NCI-H82 treated with DMSO at 0.1 percent for 48 hours (cell line): ENCODE data around the gene NAV2.

ENCODE experiments used
- DNase-seq: peaks from one replicate; lab custom pipeline; 2025; ENCODE audit not compliant: unreplicated experiment; lab: John Stamatoyannopoulos, UW

The NAV2 gene

GRCh38 chr11:19774329-19774728 is 61.7 kb downstream of the NAV2 start:
- DNase-seq, result no peak

DNA sequence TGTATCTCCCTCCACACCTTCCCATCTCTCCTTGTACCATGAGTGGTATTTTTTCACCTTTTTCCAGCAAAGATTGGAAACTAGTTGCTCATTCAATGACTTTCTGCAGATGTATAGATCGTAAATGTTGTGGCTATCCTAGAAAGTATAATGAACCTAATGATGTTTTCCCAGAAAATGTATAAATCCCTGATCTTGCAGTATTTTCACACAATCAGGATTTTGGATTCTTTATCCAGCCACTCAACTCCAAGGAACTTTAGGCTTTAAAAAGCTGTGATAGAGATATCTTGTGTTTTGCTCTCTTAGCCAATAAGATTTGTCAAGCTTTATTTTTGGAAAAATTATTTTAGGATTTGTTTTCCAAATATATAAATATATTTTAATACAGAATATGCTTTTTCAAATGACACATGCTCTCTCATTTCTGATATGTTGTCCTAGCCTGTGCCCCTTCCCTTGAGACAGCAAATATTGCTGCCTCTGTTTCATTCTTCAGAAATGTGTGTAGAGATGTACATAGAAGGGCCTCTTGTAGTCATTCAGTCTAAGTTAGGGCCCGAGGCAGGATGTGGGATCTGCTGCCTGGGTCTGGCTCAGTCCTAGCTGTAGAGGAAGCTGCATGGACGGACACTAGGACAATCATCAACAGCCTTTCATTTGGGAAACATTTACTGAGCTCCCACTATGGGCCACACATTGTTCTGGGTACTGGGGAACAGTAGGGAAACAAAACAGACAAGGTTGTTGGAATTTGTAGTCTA is 62.4 kb downstream of the NAV2 start:
- no peak for DNase-seq

GRCh38 chr11:19775622-19776021 is 63.0 kb downstream of the NAV2 start:
- DNase-seq, result no peak

DNA sequence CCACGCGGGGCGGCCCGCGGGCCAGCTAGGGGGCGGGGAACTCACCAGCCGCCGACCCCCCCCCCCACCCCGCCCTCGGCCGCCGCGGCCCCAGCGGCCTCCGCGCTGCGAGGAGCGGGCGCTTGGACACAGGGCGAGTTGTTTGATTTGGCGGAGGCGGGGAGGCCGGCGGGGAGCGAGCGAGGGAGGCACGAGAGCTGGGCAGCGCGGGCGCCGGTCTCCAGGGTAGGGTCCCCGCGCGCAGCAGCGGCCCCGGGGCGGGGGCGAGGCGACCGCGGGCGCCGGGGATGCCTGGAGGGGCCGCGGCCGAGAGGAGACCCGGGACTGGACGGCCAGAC is 64.4 kb downstream of the NAV2 start:
- no peak for DNase-seq

DNA sequence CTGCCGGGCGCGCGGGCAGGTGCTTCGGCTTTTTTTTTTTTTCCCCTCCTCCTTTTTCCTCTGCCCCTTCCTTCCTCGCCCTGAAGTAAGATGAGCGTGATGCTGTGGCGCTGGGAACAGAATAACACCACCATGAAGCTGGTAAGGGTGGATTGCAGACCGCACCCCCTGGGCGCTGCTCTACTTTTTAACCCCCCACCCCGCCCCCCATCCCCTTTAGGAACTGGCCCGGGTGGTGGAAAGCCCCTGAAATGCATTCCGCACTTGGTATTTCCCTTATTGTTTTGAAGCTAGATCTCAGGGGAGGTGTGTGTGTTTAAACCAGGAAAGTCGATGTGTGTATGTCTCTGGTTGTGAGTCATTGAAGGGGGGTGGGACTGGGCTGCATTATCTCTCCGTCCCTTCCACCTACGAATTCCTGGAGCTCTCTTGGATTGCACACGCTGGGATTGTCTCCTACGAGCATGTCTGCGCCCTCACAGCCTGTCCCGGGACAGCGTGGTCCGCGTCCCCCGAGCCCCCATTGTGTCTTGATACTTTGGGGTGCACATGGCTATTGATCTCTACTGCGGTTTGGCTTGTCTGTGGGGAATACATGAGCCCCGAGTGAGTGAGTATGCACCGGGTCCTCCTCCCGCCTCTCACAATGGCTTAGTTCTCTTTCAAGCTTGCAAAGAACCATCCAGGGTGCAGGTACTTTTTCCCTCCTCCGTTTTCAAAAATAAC is 64.9 kb downstream of the NAV2 start:
- no peak for DNase-seq

DNA sequence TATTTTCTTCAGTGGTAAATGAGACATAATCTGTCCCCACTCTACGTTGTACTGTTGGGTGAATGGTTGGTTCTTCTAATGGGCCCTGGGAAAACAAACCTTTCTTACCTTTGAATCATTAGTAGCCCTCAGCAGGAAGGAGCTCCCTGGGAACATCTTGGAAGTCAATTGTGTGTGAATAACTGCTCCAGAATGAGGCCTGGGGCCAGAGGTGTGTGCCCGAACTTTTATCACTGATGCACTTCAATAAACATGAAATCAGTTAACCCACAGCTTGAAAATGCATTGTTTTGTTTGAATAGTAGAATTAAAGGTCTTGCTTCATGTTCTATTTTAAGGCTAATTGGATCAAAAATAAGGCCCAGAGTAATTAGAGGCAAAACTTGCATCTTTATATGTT is 67.1 kb downstream of the NAV2 start:
- no peak for DNase-seq

- no peak for DNase-seq
Observed at GRCh38 chr11:19781351-19781750, 68.7 kb downstream of the NAV2 start.

- DNase-seq, result no peak
Observed at GRCh38 chr11:19785265-19785664, 72.6 kb downstream of the NAV2 start.

GRCh38 chr11:19786644-19787043 is 74.0 kb downstream of the NAV2 start:
- no peak for DNase-seq

- no peak for DNase-seq
Observed at GRCh38 chr11:19788435-19788834, 75.8 kb downstream of the NAV2 start.

DNA sequence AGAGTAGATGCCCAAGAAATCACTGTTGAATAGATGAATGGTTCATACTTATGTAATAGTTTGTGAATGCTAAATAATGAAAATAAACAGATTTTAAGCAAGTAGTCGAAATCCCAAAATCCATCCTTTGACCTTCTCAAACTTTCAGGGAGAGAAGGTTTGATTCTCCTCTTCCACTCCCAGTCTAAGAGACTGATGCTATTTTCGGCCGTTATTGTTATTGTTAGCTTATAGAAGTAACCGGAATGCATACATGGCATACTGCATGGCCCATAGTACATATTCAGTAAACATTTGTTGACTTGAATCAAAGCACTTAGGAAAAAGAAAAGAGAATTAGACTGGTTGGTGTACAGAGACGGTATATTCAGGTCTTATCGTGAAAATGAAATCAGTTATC is 76.6 kb downstream of the NAV2 start:
- DNase-seq, result no peak

DNA sequence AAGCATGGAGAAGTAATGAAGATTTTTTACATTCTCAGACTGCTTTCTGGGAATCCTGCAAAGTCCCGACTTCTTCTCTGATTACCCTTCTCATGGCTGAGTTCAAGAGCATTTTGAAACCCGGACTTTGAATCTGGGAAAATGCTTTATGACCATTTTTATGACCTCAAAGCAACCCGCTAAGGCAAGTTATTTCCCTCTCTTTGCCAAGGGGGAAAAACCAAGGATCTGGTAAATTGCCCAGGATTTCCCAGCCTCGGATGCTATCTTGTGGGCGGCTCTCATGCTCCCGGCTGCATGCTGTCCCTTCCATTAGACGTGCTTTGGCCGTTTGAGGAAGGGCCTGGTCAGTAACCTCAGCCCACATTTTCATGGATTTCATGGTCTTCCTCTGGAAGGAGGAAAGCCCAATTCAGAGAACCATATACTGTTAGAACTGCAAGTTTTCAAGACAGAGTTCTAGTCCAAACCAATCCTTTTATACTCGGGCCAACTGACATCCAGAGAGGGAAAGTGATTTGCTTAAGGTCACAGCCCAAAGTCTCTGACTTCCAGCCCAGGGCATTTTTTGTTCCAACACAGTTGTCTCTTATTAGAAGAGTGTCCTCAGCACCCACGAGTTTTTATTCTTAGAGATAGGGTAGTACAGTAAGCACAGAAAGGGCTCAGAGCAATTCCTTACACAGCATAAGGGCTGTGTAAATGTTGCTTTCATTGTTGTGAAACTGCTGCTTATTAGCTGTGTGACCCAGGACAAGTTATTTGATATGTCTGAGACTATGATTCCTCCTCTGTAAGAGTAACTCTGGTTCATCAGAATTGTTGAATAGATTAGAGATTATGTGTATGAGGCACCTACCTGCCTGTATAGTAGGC is 77.4 kb downstream of the NAV2 start:
- DNase-seq, result no peak

DNA sequence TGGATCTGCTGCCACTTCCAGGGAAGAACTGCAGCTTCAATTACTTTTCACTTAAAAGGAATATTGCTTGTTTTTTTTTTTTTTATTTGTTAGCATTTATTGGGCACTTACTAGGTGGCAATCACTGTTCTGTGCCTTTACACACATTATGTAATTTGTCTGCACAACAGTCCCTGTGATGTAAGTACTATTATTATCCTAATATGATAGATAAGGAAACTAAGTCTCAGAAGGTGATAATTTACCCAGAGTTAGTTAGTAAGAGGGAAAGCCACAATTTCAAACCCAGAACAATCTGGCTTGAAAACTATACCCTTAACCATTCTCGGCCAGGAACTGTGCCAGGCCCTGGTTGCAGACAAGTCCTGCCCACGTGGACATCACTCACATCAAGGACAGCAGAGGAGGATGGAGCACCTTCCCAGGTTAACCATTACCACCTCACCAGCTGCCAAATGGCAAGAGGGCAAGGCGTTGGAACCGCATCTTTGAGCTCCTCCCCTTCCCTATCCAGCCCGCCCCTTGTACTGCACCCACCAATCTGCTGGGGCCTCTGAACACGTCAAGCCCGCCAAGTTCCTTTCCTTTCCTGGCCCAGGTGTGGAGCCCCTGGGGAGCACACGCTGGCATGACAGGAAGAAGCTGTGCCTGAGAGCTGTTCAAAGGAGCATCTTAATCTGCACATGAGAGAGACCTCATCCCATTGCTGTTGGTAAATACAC is 78.4 kb downstream of the NAV2 start:
- no peak for DNase-seq

DNA sequence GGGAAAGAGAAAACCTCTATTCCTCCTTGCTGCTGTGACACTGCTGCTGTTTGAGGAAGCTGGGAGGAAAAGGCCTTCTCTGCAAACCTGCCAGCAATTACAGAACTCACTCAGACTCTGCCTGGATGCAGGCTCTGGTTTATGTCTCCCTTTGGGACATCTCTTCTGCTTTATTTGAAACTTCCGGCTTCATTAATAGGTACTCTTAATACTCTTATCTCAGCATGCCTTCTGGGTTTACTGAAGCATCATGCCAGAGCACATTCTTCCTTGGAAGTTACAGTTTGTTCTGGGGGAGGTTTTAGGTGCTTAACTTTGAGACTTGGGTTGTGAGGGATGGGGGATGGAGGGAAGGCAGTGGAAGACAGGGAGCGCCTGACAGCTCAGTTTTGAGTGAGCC is 79.9 kb downstream of the NAV2 start:
- no peak for DNase-seq

DNA sequence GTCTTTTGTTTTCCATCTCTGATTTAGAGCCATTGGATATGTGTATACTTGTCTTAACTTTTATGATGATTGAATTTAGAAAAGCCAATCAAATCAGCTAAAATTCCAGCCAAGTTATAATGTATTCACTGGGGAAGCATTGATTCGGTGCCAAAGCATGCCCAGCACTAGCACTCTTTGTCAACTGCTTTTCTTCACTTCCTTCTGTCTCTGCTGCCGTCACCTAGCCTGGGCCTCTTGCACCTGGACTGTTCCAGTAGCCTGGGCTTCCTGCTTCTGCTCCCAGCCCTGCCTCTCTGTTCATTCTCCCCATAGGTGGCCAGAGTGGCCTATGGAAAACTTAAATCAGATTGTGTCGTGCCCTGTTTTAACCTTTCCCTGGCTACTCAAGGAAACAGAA is 80.7 kb downstream of the NAV2 start:
- no peak for DNase-seq

GRCh38 chr11:19794161-19794560 is 81.5 kb downstream of the NAV2 start:
- no peak for DNase-seq

GRCh38 chr11:19795082-19795481 is 82.4 kb downstream of the NAV2 start:
- DNase-seq, result no peak

GRCh38 chr11:19800162-19800561 is 87.5 kb downstream of the NAV2 start:
- no peak for DNase-seq

- DNase-seq, result no peak
Observed at GRCh38 chr11:19800714-19801519, 88.3 kb downstream of the NAV2 start.

DNA sequence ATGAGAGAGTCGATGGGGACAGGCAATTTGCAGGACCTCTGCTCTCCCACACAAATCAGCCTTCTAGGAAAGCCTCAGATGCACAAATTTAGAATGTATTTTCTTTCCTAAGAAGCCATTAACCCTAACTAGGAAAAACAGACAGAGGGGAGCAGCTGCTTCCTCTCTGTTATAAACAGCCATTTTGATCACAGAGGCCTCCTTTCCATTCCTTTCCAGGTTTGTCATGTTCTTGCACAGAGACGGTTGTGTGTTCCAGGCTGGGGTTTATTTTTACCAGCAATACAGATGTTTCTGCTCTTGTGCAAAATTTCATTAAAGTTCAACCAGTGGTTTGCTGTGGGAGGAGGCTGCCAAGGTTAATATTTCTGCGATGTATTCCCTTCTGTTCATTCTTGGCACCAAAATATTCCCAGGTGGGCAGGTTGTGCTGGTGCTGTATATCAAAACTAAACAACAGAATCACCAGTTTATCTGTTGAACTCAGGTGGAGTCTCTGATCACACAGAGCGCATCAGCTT is 90.2 kb downstream of the NAV2 start:
- no peak for DNase-seq
